ENCODE results near the gene REM2.

GRCh38 chr14:22843123-22843925 lies 39.7 kb upstream of the REM2 start:
- TF ChIP-seq CTCF (conservative IDR thresholded peaks at IDR 0.05; ENCODE audit: low read depth, low read length) (no peak), EZH2 (IDR thresholded peaks at IDR 0.05; ENCODE audit: borderline replicate concordance, low read depth, low read length, poor library complexity, severe bottlenecking) (no peak)
